Ammon's horn (tissue), 1 donor: ENCODE measurements around the gene FGF6.
"Not testable (repeated sequence)": the region's sequence is repeated elsewhere in the genome, so short reads cannot be mapped to it uniquely, and the experiment has no call there.

ENCODE experiments used
- DNase-seq: peaks from one replicate; pipeline ENCODE4 v3.0.0-alpha.2; 2016; ENCODE audit warnings: low spot score

The FGF6 gene

DNA sequence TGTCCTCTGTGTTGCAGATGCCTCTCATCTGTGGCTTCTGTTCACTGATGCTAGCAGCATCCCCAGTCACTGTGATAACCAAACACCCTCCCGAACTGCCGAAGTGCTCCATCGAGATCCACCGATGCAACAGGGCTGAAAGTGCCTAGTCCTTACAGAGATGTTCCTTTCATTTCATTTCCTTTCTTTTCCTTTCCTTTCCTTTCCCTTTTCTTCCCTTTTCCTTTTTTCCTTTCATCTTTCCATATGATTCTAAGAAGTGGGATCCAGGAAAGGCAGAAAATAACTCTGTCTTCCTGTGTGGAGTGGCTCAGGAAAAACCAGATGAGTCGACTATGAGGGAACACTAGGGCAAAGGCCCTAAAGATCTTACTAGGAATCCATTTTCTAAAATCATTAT lies 26.7 kb downstream of the FGF6 start:
- DNase-seq, result no peak

DNA sequence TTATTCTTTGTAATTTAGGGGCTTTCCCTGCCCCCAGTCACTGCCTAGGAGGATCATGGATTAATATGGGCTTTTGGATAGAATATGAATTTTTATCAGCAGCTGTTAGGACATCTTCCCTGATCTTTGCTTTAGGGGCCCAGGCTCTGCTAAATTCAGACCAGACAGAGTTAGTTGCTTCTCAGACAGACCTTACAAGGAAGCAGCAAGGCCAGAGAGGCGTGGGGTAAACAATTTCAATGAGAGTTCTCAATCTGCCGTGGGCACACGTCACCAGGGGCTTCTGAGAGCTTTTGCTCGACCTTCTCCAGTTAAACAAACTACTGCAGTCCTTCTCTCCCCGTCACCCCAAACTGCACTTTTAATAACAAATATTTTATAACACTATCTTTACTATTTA lies 27.7 kb downstream of the FGF6 start:
- DNase-seq, result no peak

DNA sequence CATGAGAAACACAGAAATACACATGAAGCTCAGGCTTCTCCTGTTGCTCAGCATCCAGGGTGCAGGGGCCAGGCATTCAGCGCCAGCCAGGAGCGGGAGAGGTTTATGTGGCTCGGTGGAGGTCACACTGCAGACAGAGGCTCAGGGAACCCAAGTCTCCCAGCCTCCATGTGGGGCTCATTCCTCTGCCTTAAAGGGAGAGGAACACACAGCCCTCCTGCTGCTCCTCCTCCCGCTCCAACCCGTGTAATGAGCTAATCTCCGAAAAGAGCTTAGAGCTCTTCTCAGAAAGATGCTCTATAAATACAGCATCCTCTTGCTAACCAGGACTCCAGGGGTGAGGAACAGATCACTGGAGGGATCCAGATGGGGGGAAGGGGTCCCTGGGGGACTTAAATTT lies 28.2 kb downstream of the FGF6 start:
- no peak for DNase-seq

DNA sequence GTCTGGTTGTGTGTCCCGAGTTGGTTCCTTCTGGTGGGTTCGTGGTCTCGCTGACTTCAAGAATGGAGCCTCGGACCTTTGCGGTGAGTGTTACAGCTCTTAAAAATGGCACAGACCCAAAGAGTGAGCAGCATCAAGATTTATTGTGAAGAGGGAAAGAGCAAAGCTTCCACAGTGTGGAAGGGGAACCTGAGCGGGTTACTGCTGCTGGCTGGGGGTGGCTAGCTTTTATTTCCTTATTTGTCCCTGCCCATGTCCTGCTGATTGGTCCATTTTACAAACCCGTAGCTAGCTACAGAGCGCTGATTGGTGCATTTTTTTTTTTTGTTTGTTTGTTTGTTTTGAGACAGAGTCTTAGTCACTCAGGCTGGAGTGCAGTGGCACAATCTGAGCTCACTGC lies 29.3 kb downstream of the FGF6 start:
- DNase-seq, result no peak

DNA sequence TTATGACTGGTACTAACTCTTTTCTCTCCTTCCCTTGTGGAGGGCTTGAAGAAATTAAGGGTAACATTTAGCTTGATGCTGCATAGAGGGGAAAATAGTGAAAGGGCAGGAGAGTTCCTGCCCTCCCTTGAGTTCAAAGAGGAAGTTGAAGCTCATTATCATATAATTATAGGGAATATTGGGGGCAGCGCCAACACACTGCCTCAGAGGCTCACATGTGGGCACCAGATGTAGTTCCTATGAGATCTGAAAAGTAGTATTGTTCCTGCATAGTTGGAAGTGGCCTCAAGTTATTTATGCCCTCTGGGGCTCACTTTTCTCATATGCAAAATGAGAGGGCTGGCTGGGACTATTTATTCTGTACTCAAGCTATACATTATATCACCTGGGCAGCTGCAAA lies 33.1 kb downstream of the FGF6 start:
- no peak for DNase-seq

DNA sequence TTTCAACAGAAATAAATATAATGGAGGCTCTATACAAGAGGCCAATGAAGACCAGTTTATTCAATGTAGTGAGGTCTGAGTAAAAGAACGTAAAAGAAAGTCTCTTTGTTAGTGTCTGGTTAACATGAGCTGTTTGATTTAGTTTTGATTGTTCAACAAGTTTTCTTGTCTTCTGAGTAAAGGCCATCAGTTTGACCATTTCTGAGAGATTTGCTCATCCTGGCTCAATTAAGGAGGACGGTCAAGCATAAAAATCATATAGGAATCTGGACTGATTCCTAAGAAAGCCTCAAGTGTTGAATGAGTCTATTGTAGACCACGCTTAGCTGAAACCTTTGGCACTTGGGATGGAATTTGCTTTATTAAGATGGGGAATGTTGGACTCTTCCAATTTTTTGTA lies 33.6 kb downstream of the FGF6 start:
- DNase-seq, result no peak

DNA sequence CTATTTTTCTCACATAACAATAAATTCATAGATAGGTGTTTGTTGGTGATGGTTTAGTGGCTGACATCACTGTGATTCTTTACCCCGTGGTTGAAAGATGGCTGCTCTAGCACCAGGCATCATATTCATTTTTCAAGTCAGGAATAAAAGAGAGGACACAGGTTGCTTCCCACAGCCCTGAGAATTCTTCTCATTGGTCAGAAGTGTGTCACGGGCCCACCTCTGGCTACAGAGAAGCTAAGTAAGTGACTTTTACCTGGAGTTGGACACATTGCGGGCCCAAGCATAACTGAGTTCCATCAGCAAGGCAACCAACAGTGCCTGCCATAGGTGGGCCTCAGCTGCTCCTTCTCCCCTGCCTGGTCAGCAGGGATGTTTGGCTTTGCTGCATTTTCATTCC lies 38.5 kb downstream of the FGF6 start:
- DNase-seq, result no peak

DNA sequence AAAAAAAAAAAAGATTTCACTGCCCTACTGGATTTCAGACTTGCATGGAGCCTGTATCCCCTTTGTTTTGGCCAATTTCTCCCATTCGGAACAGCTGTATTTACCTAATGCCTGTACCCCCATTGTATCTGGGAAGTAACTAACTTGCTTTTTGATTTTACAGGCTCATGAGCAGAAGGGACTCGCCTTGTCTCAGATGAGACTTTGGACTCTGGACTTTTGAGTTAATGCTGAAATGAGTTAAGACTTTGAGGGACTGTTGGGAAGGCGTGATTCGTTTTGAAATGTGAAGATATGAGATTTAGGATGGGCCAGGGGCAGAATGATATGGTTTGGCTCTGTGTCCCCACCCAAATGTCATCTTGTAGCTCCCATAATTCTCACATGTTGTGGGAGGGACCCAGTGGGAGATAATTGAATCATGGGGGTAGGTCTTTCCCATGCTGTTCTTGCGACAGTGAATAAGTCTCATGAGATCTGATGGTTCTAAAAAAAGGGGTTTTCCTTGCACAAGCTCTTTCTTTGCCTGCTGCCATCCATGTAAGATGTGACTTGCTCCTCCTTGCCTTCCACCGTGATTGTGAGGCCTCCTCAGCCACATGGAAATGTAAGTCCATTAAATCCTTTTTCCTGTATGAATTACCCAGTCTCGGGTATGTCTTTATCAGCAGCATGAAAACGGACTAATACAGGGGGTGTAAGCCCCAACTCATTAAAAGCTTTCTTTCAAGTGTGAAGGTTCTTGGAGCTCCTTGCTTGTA lies 40.6 kb downstream of the FGF6 start:
- DNase-seq, result not testable (repeated sequence)

DNA sequence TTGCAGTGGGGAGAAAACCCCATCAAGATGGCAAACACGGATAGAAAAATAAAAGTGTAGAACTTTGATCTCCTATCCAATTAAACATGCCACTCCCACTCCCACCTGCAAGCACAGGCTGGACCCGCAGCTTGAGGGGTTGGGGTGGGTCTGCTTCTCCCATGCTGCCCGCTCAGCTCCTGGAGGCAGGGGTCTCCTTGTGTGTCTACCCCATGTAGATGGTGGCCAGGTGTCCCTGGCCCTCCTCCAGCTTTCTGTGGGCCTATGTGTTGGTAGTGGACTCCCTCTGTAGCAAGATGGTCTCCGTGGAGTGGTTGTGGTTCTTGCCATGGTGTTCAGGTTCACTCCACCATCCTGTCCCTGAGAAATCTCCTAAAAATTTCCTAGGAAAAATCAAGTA lies 42.6 kb downstream of the FGF6 start:
- DNase-seq, result no peak

DNA sequence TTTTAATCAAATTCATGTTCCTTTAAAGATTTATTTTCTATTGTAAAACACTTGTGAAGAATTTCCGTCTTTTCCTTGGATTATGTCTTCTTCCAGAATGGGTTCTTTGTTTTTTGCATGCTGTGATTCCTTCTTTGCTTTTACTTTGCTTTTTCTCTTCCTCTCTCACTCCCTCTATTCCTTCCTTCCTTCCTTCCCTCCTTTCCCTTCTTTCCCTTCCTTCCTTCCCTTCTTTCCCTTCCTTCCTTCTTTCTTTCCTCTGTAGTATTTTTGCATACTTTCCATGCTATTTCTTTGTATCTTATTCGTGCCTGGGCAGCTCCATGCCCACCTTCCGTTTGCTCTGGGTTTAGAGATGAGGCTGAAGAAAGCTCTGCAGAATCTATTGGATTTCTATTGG lies 44.5 kb downstream of the FGF6 start:
- no peak for DNase-seq

DNA sequence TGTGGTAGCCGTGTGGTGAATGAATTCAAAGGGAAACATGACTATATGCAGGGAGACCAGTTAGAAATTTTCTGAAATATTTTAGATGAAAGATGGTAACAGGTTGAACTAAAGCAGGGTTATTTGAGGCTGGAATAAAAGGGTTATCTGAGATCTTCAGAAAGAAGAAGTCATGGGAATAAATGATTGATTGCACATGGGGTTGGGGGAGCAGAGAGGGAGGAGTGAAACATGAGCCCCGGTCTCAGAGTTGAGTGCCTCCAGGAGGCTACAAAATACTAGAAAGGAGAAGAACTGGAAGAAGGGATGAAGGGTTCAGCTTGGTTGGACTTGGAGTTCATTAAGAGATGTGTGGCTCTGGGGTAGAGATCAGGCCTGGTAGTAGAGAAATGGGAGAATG lies 49.8 kb downstream of the FGF6 start:
- DNase-seq, result no peak

DNA sequence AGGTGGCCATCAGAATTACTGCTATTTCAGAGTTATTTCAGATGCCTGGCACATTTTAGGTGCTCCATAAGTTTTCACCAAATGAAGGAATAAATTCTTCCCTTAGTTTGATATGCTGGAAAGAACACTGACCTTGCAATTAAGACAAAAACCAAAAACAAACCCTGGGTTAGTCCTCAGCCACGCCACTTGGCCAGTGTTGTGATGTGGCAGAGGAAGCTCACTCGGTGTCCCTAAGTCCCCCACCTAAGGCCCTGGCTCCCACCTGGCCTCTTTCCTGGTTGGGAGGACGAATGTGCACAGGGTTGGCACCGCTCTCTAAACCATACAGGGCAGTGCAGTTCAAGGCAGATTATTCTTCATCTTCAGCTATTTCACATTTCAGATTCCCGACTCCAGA lies 52.4 kb downstream of the FGF6 start:
- no peak for DNase-seq

DNA sequence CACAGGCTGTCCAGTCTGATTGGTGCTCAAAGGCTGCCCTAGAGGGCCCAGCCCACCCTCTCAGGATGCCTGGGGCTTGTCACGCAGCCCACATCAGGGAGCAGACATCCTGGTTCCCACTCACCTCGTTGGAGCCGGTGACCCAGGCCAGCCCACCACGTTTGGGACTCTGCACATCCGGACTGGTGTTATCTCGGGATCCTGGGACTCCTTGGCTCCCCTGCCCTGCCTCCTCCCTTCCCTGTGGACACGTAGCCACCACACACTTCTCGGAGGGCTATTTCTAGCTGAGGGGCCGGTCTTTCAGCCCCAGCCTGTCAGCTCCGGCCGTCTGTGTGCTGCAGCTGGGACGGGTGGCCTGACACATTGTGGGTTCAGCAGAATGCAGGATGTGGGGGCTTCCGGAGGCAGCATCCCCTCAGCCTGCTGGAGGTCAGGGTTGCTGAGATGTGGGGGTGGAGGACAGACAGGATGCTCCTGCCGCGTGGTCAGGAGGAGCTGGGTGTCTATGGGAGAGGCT lies 53.3 kb downstream of the FGF6 start:
- no peak for DNase-seq

DNA sequence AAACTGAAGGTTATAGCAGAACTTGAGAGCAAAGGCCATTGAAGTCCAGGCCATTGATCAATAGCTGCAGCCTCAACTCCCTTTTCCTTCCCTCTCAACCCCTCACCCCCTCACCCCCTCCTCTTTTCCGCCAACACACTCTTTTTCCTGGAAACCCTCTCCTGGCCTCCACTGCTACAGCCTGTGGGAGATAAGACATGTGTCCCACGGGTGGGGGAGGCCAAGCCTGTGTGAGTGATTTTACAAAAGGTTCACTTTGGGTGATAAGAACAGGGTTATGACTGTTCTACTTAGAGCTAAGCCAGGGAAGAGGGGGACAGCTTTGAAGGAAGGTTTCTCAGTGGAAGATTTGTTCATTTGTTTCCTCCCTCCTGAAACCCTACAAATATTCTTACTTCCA lies 57.0 kb downstream of the FGF6 start:
- DNase-seq, result no peak

DNA sequence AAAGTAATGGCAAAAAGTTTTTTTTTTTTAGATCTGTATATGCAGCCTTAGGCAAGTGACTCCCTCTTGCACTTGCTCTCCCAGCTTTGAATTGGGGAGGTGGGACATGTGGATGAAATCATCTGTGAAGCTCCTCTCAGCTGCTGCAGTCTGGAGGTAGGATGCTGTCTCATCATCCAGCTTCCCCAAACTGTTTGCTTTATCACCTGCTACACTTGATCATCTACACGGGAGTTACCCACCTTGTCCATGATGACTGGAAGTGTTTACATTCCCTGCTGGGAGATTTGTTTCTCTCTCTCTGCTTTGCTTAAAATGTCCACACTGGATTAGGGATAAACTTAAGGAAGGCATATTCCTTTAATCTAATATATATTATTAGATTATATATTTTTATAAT lies 57.6 kb downstream of the FGF6 start:
- no peak for DNase-seq

DNA sequence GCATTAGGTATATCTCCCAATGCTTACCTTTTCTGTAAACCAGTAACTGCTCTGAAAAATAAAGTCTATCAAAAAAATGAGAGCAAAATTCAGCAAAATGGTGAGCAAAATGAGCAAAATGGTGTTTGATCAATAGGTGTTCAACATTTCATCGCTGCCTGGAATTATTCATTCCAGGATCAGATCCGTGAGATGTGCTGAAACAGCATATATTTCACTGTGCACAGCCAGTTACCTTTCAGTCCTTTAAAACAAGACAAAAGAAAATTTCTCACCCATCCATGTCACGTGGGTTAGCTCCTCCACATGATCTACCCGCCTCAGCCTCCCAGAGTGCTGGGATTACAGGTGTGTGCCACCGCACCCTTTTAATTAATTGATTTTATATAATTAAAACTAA lies 58.0 kb downstream of the FGF6 start:
- DNase-seq, result no peak

DNA sequence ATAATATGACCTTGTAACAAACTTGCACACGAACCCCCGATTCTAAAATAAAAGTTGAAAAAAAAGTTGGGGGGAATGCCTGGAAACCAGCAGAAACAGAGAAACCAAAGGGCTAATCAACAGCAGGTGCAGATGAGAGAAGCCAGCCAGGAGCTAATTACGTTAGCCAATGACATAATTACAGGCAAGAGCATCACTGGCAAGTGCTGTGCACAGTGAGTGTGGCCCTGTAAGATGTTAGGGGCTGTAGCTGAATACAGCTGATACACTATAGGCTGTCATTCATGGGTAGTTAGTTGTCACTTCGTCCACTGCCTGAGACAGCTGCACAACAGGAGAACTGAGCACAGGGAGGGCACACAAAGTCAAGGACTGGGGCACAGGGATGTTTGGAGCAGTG lies 58.8 kb downstream of the FGF6 start:
- no peak for DNase-seq
